IPS-18a (cell line): Measurements from ENCODE around the gene MITF.

Experiments used
- H3K27ac ChIP-seq: one replicate; pipeline ENCODE4 v1.5.1; 2013; ENCODE audit warnings: low read length
- H3K27me3 ChIP-seq: one replicate; pipeline ENCODE4 v1.6.1; 2013; ENCODE audit warnings: mild to moderate bottlenecking, low read length; ENCODE audit not compliant: control insufficient read depth, insufficient read depth
- H3K36me3 ChIP-seq: one replicate; pipeline ENCODE4 v1.6.1; 2013; ENCODE audit warnings: low read depth, low read length; ENCODE audit not compliant: control insufficient read depth
- H3K4me1 ChIP-seq: one replicate; pipeline ENCODE4 v1.6.1; 2013; ENCODE audit warnings: low read depth, low read length; ENCODE audit not compliant: control insufficient read depth
- H3K4me3 ChIP-seq: one replicate; pipeline ENCODE4 v1.5.1; 2013; ENCODE audit warnings: low read length
- H3K9ac ChIP-seq: one replicate; pipeline ENCODE4 v1.6.1; 2013; ENCODE audit warnings: mild to moderate bottlenecking, low read length, moderate library complexity
- H3K9me3 ChIP-seq: one replicate; pipeline ENCODE4 v1.6.1; 2013; ENCODE audit warnings: low read depth, low read length; ENCODE audit not compliant: control insufficient read depth

The MITF gene

GRCh38 chr3:69764121-69764741 is 25.0 kb downstream of the MITF start:
- Histone ChIP-seq H3K36me3 (no peaks in the 10 kb centered on the region), H3K27ac (no peak overlapping the region), H3K27me3 (no peaks in the 10 kb centered on the region), H3K4me1 (no peaks in the 10 kb centered on the region), H3K9me3 (no peaks in the 10 kb centered on the region), H3K4me3 (no peak overlapping the region), H3K9ac (no peak overlapping the region)

GRCh38 chr3:69764861-69765260 is 25.6 kb downstream of the MITF start:
- Histone ChIP-seq H3K4me1 (no peaks in the 10 kb centered on the region), H3K36me3 (no peaks in the 10 kb centered on the region)

GRCh38 chr3:69766638-69767037 is 27.4 kb downstream of the MITF start:
- no peaks in the 10 kb centered on the region for H3K4me1 ChIP-seq
- H3K9me3 ChIP-seq, result no peaks in the 10 kb centered on the region
- H3K27ac ChIP-seq, result no peak overlapping the region
- H3K36me3 ChIP-seq, result no peaks in the 10 kb centered on the region
- no peaks in the 10 kb centered on the region for H3K27me3 ChIP-seq
- H3K4me3 ChIP-seq, result no peak overlapping the region
- no peak overlapping the region for H3K9ac ChIP-seq

More at GRCh38 chr3:69764861-69765260, 25.6 kb downstream of the MITF start:
- no peaks in the 10 kb centered on the region for H3K27me3 ChIP-seq
- no peak overlapping the region for H3K9ac ChIP-seq
- H3K27ac ChIP-seq, result no peak overlapping the region
- H3K9me3 ChIP-seq, result no peaks in the 10 kb centered on the region
- H3K4me3 ChIP-seq, result no peak overlapping the region

- Histone ChIP-seq H3K9ac (no peak overlapping the region), H3K4me1 (no peaks in the 10 kb centered on the region), H3K9me3 (no peaks in the 10 kb centered on the region), H3K27me3 (no peaks in the 10 kb centered on the region), H3K4me3 (no peak overlapping the region), H3K36me3 (no peaks in the 10 kb centered on the region), H3K27ac (no peak overlapping the region)
Measured at GRCh38 chr3:69767571-69767970, 28.3 kb downstream of the MITF start.

GRCh38 chr3:69768438-69768837 is 29.2 kb downstream of the MITF start:
- no peak overlapping the region for H3K4me3 ChIP-seq
- H3K27ac ChIP-seq, result no peak overlapping the region
- H3K9me3 ChIP-seq, result no peaks in the 10 kb centered on the region
- H3K4me1 ChIP-seq, result no peaks in the 10 kb centered on the region
- H3K27me3 ChIP-seq, result no peaks in the 10 kb centered on the region
- no peak overlapping the region for H3K9ac ChIP-seq
- H3K36me3 ChIP-seq, result no peaks in the 10 kb centered on the region

GRCh38 chr3:69770219-69770618 is 31.0 kb downstream of the MITF start:
- Histone ChIP-seq H3K4me3 (no peak overlapping the region), H3K27me3 (no peaks in the 10 kb centered on the region), H3K36me3 (no peaks in the 10 kb centered on the region), H3K9ac (no peak overlapping the region), H3K9me3 (no peaks in the 10 kb centered on the region), H3K4me1 (no peaks in the 10 kb centered on the region), H3K27ac (no peak overlapping the region)

- Histone ChIP-seq H3K4me3 (no peak overlapping the region), H3K9ac (no peak overlapping the region), H3K9me3 (no peaks in the 10 kb centered on the region), H3K27me3 (no peaks in the 10 kb centered on the region), H3K27ac (no peak overlapping the region), H3K4me1 (no peaks in the 10 kb centered on the region), H3K36me3 (no peaks in the 10 kb centered on the region)
Measured at GRCh38 chr3:69770976-69771634, 31.8 kb downstream of the MITF start.

- H3K9me3 ChIP-seq, result no peaks in the 10 kb centered on the region
- no peak overlapping the region for H3K27ac ChIP-seq
- no peaks in the 10 kb centered on the region for H3K36me3 ChIP-seq
- no peaks in the 10 kb centered on the region for H3K27me3 ChIP-seq
- H3K9ac ChIP-seq, result no peak overlapping the region
- no peak overlapping the region for H3K4me3 ChIP-seq
- H3K4me1 ChIP-seq, result no peaks in the 10 kb centered on the region
Measured at GRCh38 chr3:69772152-69772867, 33.0 kb downstream of the MITF start.

GRCh38 chr3:69774029-69774428 is 34.8 kb downstream of the MITF start:
- Histone ChIP-seq H3K9ac (no peak overlapping the region), H3K27me3 (no peaks in the 10 kb centered on the region), H3K4me3 (no peak overlapping the region), H3K9me3 (no peaks in the 10 kb centered on the region), H3K27ac (no peak overlapping the region), H3K36me3 (no peaks in the 10 kb centered on the region), H3K4me1 (no peaks in the 10 kb centered on the region)

- no peaks in the 10 kb centered on the region for H3K4me1 ChIP-seq
- no peak overlapping the region for H3K9ac ChIP-seq
- H3K27me3 ChIP-seq, result no peaks in the 10 kb centered on the region
- no peak overlapping the region for H3K27ac ChIP-seq
- no peaks in the 10 kb centered on the region for H3K9me3 ChIP-seq
- H3K36me3 ChIP-seq, result no peaks in the 10 kb centered on the region
- no peak overlapping the region for H3K4me3 ChIP-seq
Measured at GRCh38 chr3:69775751-69776150, 36.5 kb downstream of the MITF start.

GRCh38 chr3:69776289-69776688 is 37.0 kb downstream of the MITF start:
- H3K9ac ChIP-seq, result no peak overlapping the region
- no peaks in the 10 kb centered on the region for H3K36me3 ChIP-seq
- H3K27me3 ChIP-seq, result no peaks in the 10 kb centered on the region
- no peaks in the 10 kb centered on the region for H3K9me3 ChIP-seq
- H3K4me1 ChIP-seq, result no peaks in the 10 kb centered on the region
- H3K27ac ChIP-seq, result no peak overlapping the region
- no peak overlapping the region for H3K4me3 ChIP-seq
